Prostate gland (tissue), 2 donors: ENCODE measurements around the gene UBA52. TPM values are rescaled to one million over a fixed set of nuclear protein-coding genes. Genes with fewer than 3 reads are reported as not detected.

Source experiments
- DNase-seq: peaks from one replicate; pipeline ENCODE4 v3.0.0-alpha.2; 2019; ENCODE audit warnings: low spot score
- H3K27ac ChIP-seq, 2 donors: fragments of 200-600 bp; sonication (generic); 2 replicates each; pipeline ENCODE4 v1.5.1; 2017 to 2019
- H3K27me3 ChIP-seq: fragments of 200-600 bp; sonication (generic); replicated peaks from 2 replicates; pipeline ENCODE4 v1.5.1; 2019; ENCODE audit not compliant: insufficient read depth
- H3K36me3 ChIP-seq, 2 donors: fragments of 200-600 bp; sonication (generic); 1 replicate in 1 of 2; 2 replicates in 1 of 2; pipeline versions ENCODE4 v1.5.1 to v1.8.1; 2017 to 2019
- H3K4me1 ChIP-seq: fragments of 200-600 bp; sonication (generic); replicated peaks from 2 replicates; pipeline ENCODE4 v1.5.1; 2019
- H3K4me3 ChIP-seq, 2 donors: fragments of 200-600 bp; sonication (generic); 2 replicates each; pipeline ENCODE4 v1.5.1; 2017 to 2019
- H3K9me3 ChIP-seq: fragments of 200-600 bp; sonication (generic); 2 replicates; pipeline ENCODE4 v1.5.1; 2017
- POLR2A ChIP-seq: fragments of 450-650 bp; IDR thresholded peaks from one replicate; pipeline ENCODE4 v1.6.1; 2016; ENCODE audit warnings: antibody characterized with exemption, mild to moderate bottlenecking
- POLR2AphosphoS5 ChIP-seq: sonication (generic); formaldehyde crosslinking; IDR thresholded peaks from one replicate; pipeline ENCODE4 v1.6.1; 2017; ENCODE audit warnings: antibody characterized with exemption
- WGBS: methylation state at CpG from one replicate; pipeline ENCODE4 v1.1.5; 2018; 5-methylcytosine and 5-hydroxymethylcytosine counted together
- intact Hi-C: fragments of 100-400 bp; cut with DNase I; formaldehyde crosslinking; loops from one replicate; pipeline ENCODE4 v1.14.2; 2022
- total RNA-seq, 2 donors: library from RNA; depleted of rRNA; stranded (reverse); fragments of >200 nt; gene quantifications; one replicate each; pipeline ENCODE4 v1.1.0, GENCODE V29; 2016
- TF ChIP-seq, protein P1 (sequence below), 4 experiments: fragments of 200-600 bp in 2 of 4; fragments of 450-650 bp in 2 of 4; sonication (generic) in 2 of 4; IDR thresholded peaks; 1 replicate in 3 of 4; 2 replicates in 1 of 4; pipeline ENCODE4 v1.5.1; 2016 to 2019; ENCODE audit warnings: antibody characterized with exemption in 4 of 4, mild to moderate bottlenecking in 2 of 4, moderate library complexity in 2 of 4

UBA52 gene
- total RNA-seq, 2 donors from 2014 or later: 646 to 738 TPM

DNA sequence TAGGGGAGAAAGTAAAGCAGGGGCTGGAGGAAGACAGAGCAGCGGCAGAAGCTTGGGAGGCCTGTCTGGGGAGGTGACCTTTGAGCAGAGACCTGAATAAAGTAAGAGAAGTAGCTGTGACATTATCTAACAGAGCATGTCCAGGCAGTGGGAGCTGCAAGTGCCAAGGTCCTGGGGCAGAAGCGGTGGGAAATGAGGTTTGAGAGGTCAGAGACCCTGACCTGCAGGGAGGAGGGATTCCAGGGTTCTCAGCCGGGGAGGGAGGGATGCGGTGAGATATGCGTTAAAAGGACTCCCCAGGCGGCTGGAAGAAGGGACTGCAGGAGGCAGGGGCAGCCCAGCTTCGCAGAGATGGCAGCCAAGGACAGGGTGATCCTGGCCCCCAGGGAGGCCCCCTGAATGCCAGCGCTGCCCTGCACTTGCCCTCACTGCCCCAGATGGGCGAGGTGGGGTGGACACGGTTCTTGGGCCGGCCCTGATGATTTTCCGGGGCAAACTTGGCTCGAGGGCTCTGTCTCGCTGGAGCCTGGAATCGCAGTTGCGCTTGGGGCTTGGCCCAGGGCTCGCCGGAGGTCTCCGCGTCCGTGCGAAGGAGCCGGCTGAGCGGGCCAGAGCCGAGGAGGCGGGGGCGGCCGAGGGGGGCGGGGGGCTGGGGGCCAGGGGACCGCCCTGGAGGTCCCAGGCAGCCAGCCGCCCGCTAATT is 31.7 kb downstream of the UBA52 start:
- H3K4me1 ChIP-seq: peaks cover 10% of the 10 kb centered on the region
- no peak overlapping the region for H3K27ac ChIP-seq
- H3K4me3 ChIP-seq: no peak overlapping the region
- no peak for DNase-seq
- TF ChIP-seq POLR2AphosphoS5 (no peak), POLR2A (no peak)
- TF ChIP-seq, protein P1, sequence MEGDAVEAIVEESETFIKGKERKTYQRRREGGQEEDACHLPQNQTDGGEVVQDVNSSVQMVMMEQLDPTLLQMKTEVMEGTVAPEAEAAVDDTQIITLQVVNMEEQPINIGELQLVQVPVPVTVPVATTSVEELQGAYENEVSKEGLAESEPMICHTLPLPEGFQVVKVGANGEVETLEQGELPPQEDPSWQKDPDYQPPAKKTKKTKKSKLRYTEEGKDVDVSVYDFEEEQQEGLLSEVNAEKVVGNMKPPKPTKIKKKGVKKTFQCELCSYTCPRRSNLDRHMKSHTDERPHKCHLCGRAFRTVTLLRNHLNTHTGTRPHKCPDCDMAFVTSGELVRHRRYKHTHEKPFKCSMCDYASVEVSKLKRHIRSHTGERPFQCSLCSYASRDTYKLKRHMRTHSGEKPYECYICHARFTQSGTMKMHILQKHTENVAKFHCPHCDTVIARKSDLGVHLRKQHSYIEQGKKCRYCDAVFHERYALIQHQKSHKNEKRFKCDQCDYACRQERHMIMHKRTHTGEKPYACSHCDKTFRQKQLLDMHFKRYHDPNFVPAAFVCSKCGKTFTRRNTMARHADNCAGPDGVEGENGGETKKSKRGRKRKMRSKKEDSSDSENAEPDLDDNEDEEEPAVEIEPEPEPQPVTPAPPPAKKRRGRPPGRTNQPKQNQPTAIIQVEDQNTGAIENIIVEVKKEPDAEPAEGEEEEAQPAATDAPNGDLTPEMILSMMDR (IDR thresholded peaks at IDR 0.05): no peak
- no peaks in the 10 kb centered on the region for H3K9me3 ChIP-seq
- intact Hi-C loops: no loop called here
- H3K36me3 ChIP-seq: no peaks in the 10 kb centered on the region
- 20% methylated on average over 24 of the region's 32 CpGs for WGBS
- peaks cover 16% of the 10 kb centered on the region for H3K27me3 ChIP-seq

GRCh38 chr19:18603958-18604819 is 32.5 kb downstream of the UBA52 start:
- TF ChIP-seq, protein P1 (IDR thresholded peaks at IDR 0.05): no peak
- TF ChIP-seq POLR2A: no peak
- TF ChIP-seq POLR2AphosphoS5: no peak
- intact Hi-C loops: no loop called here
- Histone ChIP-seq H3K4me1 (peaks cover 10% of the 10 kb centered on the region), H3K36me3 (no peaks in the 10 kb centered on the region), H3K27me3 (peaks cover 23% of the 10 kb centered on the region), H3K4me3 (no peak overlapping the region), H3K9me3 (no peaks in the 10 kb centered on the region), H3K27ac (no peak overlapping the region)
- DNase-seq: no peak
- 55% methylated on average over 15 of the region's 26 CpGs for WGBS

DNA sequence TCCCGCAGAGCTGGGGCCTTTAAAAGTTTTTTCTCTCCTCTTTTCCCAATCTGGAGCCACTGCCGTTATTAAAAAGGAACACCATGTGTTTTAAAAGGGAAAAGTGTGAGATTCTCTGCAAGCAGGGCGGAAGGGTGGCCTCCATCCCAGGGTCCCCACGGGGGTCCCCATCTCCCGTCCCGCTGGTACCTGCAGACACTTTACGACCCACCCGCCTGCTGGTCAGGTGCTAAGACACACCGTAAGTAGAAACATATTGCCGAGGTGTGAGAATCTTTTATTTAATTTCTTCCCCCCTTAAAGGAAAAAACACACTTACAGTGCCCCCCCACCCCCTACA is 33.1 kb downstream of the UBA52 start:
- TF ChIP-seq POLR2AphosphoS5 (no peak), POLR2A (no peak)
- TF ChIP-seq, protein P1 (IDR thresholded peaks at IDR 0.05): no peak
- Histone ChIP-seq H3K27ac (no peak overlapping the region), H3K4me3 (no peak overlapping the region), H3K9me3 (no peaks in the 10 kb centered on the region), H3K27me3 (peaks cover 28% of the 10 kb centered on the region), H3K4me1 (peaks cover 10% of the 10 kb centered on the region), H3K36me3 (no peaks in the 10 kb centered on the region)
- no peak for DNase-seq
- 58% methylated on average over 10 of the region's 10 CpGs for WGBS
- intact Hi-C loops: no loop called here

- intact Hi-C loops: no loop called here
- Histone ChIP-seq H3K27ac (no peak overlapping the region), H3K4me3 (no peak overlapping the region), H3K27me3 (peaks cover 31% of the 10 kb centered on the region), H3K36me3 (no peaks in the 10 kb centered on the region), H3K4me1 (peaks cover 10% of the 10 kb centered on the region), H3K9me3 (no peaks in the 10 kb centered on the region)
- no peak for TF ChIP-seq POLR2AphosphoS5
- TF ChIP-seq, protein P1 (IDR thresholded peaks at IDR 0.05): no peak
- TF ChIP-seq POLR2A: no peak
- DNase-seq: no peak
- WGBS: 35% methylated on average over 11 of the region's 17 CpGs
Observed at GRCh38 chr19:18605196-18605545, 33.5 kb downstream of the UBA52 start.
